GM18870 (cell line): ENCODE results near the gene INO80C.
"Not testable (repeated sequence)": the region's sequence is repeated elsewhere in the genome, so short reads cannot be mapped to it uniquely, and the experiment has no call there.

ENCODE experiments used
- ATAC-seq: cut with Tn5 transposase; IDR thresholded peaks from one replicate; pipeline ENCODE4 v1.9.1; 2021; ENCODE audit warnings: moderate library complexity; ENCODE audit not compliant: unreplicated experiment

The INO80C gene

DNA sequence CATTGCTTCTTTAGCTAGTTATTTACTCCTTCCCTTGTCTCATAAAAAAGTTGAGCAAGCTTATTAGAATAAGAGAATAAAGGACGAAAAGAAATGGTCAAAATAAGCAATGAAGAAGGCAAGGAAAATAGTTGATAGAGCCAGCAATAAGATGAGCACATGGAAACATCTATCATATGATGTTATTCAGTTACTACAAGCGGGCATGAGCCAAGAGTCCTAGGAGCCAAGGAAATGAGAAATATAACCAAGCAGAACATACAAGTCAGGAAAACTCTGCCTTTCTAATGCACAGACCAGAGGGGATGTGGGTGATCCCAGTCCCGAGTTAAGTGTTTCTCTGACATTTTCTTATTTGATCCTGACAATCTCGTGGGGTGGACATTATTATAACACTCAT lies 33.9 kb downstream of the INO80C start:
- no peak for ATAC-seq

DNA sequence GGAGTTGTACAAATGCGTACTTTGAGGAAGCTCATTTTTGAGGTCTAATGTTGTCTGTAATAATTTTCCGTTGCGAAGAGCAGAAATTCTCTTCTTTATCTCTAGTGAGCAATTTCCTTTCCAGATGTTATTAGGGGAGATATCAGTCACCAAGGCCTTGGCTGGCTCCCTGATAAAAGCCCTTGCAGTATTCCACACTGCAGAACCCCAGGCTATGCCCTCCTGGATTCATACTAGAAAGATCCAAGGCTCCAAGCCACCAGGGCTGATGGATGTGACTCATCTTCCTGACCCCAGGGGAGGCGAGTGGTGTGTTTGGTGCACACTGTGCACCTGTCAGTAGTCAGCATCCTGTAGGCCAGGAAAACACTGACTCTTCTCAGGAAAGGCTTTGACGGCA lies 34.7 kb downstream of the INO80C start:
- ATAC-seq = no peak

DNA sequence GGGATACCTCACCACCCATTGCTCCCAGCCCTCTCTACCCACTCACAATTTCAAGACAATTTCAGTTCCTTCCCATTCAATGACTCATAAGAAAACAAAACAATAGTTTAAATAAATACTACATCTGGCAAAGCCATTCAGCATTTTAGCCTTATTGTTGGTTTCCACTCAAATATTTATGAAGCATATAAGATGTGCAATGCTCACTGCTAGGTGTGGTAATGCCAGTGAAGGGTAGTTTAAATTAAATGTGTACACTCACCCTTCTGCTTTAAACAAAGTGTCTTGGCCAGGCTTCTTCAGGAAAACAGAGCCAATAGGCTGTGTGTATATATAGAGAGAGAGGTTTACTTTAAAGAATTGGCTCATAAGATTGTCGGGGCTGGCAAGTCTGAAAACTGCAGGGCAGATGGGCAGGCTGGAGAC lies 37.0 kb downstream of the INO80C start:
- no peak for ATAC-seq

DNA sequence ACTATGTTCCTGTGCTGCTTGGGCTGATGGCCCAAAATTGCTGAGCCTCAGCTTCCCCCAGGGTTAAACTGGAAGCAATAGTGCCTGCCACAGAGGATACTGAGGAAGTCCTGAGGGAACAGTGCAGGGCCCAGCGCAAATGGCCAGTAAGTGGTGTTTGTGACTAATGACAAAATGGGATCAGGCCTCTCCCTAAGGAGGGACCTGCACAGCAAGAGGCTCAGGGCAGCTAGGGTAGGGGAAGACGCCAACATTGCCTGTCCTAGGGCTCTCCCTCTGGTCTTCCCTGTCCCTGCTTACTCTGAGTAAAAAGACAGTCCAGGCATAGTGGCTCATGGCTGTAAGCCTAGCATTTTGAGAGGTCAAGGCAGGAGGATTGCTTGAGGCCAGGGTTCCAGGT lies 37.8 kb downstream of the INO80C start:
- no peak for ATAC-seq

DNA sequence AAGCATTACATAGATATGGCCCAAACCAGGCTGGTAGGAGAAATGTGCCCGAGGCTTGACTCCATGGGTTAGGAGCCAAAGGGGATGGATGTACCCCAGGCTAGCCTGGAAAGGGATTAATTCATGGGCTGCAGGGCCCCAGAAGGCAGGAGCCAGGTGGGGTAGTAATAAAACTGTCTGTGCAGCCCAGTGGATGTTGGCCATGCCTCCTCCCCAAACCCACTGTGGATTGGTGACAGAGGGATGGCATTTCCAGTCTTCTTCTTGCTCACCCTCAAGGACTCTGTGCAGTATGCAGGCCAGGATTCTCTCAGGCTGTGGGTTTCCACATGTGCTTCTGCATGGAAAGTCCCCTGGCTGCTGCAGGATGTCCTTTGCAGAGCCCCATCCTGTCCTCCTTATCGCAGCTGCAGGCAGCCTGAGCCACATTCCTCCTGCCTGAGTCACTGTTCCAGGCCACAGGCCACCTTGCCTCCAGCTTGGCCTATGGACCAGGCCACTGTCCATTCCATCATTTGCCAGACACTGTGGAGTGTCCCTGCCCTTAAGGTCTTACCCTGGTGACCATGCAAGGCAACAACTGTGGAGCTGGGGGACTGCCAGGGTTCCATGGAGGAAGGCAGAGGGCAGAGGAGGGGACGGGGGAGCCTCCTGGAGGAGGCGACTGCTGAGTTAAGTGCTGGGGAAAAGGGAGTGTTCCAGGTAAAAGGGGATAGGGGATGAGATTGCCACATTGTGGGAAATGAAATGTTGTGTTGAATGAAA lies 38.9 kb downstream of the INO80C start:
- ATAC-seq = no peak

DNA sequence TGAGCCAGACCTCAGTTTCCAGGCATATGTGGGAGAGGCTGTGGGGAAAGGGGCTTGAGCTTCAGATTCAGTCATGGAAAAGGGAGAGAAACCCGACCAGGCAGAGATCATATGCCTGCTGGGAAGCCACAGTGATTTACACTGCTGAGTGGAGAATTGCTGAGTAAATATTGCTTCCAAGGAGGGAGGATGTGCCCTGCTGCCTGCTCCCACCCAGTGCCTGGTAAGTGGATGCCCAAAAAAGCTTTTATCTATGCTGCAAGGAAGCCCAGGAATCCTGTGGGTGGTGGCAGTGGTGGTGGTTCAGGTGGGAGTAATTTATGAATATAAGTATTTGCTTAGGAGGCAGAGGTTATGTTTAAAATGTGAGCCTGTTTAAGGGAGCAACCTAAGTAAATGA lies 39.5 kb downstream of the INO80C start:
- ATAC-seq = no peak

DNA sequence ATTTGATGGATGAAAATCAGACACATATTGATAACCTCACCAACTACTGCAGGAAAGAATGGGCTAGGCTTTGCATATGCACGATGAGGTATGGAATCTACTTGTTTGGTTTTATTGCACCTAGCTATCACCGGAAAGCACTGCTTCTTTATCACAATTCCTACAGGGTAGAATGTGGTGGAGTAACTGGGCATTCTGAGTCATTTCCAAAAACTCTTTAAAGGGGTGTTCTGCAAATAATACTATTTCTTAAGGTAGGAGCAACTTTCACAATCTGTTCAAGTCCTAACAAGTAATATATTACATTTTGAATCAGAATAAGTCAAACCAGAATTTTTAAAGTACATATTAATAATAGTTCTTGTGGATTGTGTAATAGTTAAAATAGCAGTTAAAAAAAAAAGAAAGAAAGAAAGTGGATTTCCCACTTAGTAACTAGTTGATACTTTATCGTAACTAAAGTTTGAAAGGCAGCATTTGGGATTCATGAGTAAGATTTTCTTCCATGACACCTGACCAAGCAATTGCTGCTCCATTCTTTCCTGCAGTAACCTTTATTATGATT lies 40.5 kb downstream of the INO80C start:
- ATAC-seq = no peak

DNA sequence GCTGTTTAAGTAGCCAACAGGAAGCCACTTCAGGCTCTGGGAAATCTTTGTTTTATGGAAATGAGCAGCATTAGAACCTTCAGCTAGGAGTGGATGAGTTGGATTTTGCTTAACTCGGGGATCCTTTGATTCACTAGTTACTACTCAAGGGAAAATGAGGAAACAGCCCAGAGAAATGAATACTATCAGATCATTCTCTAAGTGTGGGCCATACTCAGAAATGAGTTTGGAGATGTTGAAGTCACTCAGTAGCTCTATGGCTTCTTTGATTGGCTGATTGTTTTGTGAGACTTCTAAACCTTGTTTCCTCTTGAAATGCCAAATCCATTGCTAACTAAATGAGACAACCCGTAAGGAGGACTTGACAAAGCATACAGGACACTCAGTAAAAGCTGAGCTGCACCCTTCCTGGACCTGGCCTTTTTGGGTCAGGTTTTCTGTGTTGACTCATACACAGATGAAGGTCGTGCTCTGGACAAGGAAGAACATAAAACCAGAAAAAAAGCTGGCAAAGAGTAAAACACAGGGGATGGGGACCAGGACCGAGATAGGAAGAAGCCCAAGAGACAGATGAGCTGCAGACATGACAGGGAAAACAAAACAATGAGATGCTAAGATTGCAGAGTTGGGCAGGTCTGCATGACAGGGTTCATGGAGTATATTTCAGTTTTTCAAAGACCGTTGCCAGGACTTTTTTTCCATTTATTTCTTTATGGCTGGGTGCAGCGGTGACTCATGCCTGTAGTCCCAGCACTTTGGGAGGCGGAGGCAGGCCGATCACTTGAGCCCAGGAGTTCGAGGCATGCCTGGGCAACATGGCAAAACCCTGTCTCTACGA lies 41.6 kb downstream of the INO80C start:
- no peak for ATAC-seq

DNA sequence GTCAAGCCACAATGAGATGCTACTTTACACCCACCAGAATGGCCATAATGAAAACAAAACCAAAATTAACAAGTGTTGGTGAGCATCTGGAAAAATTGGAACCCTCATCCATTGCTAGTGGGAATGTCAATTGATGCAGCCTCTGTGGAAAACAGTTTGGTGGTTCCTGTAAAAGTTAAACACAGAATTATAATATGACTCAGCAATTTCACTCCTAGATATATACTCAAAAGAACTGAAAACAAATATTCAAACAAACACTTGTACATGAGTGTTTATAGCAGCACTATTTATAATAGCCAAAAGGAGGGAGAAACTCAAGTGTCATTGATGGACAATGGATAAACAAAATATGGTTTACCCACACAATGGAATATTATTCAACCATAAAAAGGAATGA lies 43.0 kb downstream of the INO80C start:
- no peak for ATAC-seq

DNA sequence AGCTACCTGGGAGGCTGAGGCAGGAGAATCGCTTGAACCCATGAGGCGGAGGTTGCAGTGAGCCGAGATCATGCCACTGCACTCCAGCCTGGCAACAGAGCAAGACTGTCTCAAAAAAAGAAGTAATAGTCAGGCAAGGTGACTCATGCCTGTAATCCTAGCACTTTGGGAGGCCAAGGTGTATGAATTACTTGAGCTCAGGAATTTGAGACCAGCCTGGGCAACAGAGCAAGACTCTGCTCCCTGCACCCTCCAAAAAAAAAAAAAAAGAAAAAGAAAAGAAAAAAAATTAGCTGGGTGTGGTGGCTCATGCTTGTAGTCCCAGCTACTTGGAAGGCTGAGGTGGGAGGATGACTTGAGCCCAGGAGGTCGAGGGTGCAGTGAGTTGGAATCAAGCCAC lies 44.7 kb downstream of the INO80C start:
- not testable (repeated sequence) for ATAC-seq

DNA sequence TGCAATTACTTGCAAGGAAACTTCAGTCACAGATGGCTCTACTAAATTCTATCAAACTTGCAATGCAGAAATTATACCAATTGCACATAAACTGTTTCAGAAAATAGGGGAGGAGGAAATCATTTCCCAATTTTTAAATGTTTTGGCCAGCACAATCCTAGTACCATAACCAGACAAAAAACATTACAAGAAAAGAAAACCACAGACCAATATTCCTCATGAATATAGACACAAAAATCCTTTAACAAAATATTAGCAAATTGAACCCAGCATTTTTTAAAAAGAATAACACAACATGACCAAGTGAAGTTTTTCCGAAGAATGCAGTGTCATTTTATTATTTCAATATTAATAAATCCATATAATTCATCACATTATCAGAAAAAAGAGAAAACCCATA lies 45.8 kb downstream of the INO80C start:
- no peak for ATAC-seq

DNA sequence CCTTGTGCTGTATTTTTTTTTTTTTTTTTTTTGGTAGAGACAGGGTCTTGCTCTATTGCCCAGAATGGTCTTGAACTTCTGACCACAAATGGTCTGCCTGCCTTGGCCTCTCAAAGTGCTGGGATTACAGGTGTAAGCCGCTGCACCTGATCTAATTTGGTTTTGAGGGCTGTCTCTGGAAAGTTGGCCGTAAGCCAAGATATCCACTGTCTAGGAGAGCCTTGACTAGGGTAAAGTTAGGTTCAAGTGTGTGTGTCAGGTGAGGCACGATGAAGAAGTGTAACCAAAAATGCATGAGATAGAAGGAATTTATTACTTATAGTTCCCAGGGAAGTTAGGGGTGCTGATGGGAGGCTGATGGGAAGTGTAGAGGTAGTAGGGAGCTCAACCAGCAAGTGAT lies 46.7 kb downstream of the INO80C start:
- no peak for ATAC-seq

DNA sequence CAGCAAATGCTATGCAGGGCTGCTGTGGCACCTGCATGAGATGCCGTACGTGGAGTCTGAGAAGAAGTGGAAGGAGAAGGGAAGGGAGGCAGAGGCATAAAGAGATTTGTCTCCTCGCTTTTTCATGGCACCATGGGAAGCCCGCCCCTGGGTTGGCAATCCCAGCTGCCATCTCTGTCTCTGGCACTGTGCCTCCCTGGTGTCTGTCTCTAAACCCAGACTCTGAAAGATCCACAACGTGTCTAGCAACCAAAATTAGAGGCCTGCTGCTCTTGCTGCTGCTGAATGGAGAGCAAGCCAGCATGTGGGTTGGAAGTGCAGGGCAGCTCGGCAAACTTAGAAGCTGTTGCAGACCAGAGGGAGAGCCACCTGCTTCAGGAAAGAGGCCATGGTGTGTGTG lies 53.1 kb downstream of the INO80C start:
- no peak for ATAC-seq

DNA sequence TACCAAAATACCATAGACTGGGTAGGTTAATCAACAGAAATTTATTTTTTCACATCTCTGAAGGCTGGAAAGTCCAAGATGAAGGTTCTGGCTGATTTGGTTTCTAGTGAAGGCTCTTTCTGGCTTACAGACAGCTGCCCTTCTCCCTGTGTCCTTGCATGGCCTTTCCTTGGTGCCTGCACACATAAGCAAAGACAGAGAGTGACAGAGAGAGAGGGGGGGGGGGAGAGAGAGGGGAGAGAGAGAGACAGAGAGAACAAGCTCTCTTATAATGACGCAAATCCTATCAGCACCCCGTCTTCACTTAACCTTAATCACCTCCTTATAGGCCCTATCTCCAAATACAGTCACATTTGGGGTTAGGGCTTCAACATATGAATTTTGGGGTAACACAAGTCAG lies 53.9 kb downstream of the INO80C start:
- ATAC-seq = no peak

DNA sequence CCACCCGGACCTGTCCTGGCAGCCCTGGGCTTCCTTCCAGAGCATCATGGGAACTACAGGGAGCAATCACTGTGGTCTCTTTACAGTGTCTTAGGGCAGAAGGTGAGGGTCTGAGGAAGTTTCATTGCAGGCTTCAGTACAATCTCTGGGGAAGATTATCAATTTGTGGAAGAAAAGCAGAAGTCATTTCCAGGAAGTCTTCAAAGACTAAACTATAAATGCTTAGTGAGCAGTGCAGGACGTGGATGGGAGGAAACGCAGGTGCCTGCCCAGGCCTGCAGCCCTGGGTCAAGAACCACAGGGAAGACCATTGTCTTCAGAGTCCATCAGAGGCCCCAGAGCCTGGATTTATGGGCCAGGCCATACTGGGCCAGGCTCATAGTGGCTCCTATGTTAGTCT lies 54.3 kb downstream of the INO80C start:
- no peak for ATAC-seq

DNA sequence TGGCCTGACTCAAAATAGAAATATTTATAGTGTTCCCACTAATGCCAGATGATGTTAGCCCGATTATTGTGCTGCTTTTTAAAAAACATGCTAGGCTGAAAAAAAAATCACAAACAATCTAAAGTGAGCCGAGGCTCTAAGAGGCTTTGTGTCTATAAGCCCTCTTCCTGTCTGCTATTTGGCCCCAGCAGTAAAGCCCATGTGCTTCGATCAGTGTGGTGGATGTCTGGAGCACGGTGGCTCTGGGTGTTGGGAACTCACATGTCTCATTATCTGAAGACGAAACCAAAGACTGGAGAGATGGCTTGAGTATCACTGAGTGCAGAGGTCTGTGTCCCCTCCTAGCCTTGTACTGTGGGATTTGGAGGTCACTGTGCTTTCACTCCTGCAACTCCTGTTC lies 55.1 kb downstream of the INO80C start:
- no peak for ATAC-seq

DNA sequence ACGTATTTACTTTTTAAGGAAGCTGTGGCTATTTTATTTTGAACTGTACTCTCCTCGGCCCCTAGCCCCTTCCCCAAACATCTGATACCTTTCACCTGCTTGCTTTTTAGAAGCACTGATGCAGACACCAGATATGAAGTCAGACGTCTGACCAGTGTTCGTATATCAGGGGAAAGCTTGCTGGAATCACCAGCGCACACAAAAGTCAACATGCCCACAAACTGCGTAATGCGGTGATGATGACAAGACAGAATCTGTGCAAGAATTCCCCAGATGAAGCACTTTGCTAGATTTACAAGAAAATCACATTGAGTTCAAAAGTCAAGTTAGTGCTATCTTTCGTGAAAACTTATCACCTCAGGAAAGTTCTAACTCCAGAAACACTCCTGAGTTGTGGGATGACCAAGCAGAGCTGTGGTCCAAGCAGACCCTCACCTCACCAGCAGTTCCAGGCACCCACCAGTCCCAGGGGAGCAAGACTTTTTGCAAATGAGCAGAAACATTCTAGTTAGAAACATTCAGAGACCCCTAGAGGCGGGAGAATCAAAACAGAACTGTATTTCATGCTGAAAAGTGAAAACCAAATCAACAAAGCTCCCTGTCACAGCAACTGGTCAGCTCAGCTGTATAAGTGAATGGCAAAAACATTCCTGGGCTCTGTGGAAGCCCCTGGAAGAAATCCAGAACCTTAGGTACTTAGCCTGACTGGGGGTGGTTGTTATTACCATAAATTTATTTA lies 55.7 kb downstream of the INO80C start:
- no peak for ATAC-seq

DNA sequence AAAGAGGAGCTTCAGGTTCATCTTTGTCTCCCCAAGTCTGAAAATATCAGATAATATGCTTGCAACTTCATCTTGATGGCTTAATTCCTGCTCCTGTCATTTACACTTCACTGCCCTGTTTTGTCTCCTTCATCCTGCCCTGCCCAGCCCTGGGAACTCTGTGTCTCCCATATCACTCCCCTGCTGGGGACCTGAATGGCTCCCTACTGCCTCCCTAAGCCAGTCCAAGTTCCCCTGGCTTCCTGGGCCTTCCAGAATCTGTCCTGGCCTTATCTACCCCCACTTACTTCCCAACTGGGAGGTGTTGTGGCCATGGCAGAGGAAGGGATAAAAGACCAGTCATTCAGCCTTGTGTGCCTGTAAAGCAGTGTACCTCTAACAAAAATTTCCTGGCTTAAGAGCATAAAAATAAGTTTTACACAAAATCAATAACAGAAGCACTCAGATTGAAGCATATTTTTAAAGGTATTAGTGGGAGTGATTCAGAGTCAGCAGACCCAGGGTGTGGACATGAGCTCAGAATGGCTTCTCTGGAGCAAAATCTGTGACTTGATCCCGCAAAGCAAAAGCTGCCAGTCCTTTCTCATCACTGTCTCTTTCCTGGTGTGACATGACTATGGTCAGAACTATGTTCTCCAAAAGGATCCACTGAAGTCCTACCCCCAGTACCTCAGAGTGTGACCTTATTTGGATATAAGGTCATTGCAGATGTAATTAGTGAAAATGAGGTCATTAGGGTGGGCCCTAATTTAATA lies 59.1 kb downstream of the INO80C start:
- ATAC-seq = no peak

DNA sequence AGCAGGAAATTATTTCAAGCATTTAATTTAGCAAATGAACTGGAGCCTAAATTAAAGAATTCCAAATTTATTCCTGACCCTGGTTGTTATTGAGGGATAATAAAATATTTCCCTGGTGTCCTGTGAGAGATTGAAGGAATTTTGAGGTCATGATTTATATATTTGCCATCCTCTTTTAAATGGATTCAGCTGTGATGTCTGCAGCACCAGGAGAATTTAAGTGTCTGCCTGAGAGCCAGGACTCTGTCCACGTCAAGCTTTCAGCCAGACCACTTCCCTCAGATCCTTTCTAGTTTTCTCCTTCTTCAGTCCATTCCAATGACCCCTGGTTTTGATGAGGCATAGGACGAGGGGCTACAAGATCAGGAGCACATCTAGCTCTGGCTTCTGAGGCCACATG lies 59.9 kb downstream of the INO80C start:
- no peak for ATAC-seq

DNA sequence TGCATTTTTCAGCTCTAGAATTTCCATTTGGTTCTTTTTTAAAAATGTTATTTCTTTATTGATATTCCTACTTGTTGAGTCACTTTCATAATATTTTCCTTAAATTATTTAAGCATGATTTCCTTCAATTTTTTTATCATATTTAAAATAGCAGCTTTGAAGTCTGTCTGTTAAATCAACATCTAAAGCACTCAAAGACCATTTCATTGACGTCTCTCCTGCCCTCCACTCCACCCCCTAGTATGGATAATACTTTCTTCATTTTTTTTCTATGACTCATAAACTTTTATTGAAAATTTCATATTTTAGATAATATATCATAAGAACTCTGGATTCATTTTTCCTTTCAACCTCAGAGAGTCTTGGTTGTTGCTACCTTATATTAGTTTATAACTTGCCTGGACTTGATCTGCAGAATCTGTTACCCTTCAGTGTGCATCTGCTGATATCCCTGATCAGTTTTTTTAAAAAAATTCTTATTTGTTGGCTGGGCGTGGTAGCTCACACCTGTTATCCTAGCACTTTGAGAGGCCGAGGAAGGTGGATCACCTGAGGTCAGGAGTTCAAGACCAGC lies 61.6 kb downstream of the INO80C start:
- no peak for ATAC-seq
